ENCODE results near the gene IFNL2. TPM values are rescaled to one million over a fixed set of nuclear protein-coding genes. Genes with fewer than 3 reads are reported as not detected.

IFNL2 gene
- total and polyA plus RNA-seq, 2 of the 4 experiments (the other 2 are of a cell fraction): not detected

DNA sequence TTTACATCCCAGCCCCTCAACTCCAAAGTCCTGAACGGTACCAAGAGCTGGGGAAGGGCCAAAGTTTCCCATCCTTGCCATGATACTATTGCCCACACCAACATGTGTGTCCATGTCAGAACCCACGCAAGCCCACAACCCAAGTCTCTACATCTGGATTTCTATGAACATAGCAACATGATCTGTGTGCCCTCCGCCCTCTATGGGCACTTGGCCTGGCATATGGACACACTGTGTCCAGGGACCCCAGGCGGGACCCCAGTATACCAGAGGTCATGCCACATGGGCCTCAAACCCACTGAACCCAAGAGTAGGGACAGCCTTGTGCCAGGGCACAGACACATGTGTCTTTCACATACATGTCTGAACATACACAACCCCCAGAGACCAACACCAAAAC is 50.5 kb downstream of the IFNL2 start:
- dilution Hi-C loops (cut with HindIII; ENCODE audit: low sequenced_read_pairs, unreplicated experiment): no loop called here
- no peak overlapping the region for H2AFZ ChIP-seq (replicated peaks; ENCODE audit: low read length, poor library complexity)
- no peak overlapping the region for H3K56ac ChIP-seq (ENCODE audit: extremely low read depth, insufficient read depth, low read length)
- no peaks in the 10 kb centered on the region for H3K9me3 ChIP-seq (ENCODE audit: control insufficient read depth, insufficient read depth, low read length)
- H4K8ac ChIP-seq (ENCODE audit: low read depth in 2 of 2, low read length in 2 of 2): no peak overlapping the region
- no peak overlapping the region for H2BK120ac ChIP-seq (ENCODE audit: low read depth, low read length)
- no peak overlapping the region for H3K4me2 ChIP-seq (ENCODE audit: low read depth, low read length)
- H2AK5ac ChIP-seq (ENCODE audit: low read depth, low read length): no peak overlapping the region
- no peak overlapping the region for H4K91ac ChIP-seq (ENCODE audit: insufficient read depth, low read depth, low read length)
- in situ Hi-C loops (cut with MboI; ENCODE audit: low sequenced_read_pairs): no loop called here
- DNase-seq (no peak), ATAC-seq (ENCODE audit: low read depth) (no peak)
- intact Hi-C loops (cut with micrococcal nuclease): no loop called here
- H3K14ac ChIP-seq (replicated peaks; ENCODE audit: low read depth, low read length): no peak overlapping the region
- H3K4me1 ChIP-seq (ENCODE audit: control insufficient read depth, insufficient read depth, low read length): peaks cover 2% of the 10 kb centered on the region; the same call in 1 of the 2 replicates
- POLR2A ChIA-PET (ENCODE audit: unreplicated experiment): no interaction called here
- H3K23ac ChIP-seq (ENCODE audit: low read depth, low read length): no peak overlapping the region
- H3K79me1 ChIP-seq (ENCODE audit: low read depth in 1 of 2, low read length in 2 of 2): no peaks in the 10 kb centered on the region
- no CpG with 5 or more reads among the region's 4 CpGs for WGBS, 2 experiments (ENCODE audit: extremely low coverage in 2 of 2, insufficient read length in 1 of 2)
- H3K27me3 ChIP-seq (ENCODE audit: control insufficient read depth, insufficient read depth, low read length): peaks cover 30% of the 10 kb centered on the region
- H3K27ac ChIP-seq (ENCODE audit: insufficient read depth, low read length): no peak overlapping the region
- no TSS peak for BruUV-seq (replicated peaks)
- no peak overlapping the region for H3K9ac ChIP-seq (ENCODE audit: low read depth, low read length)
- no peak overlapping the region for H4K5ac ChIP-seq (ENCODE audit: low read depth, low read length)
- no peak overlapping the region for H3K4me3 ChIP-seq (ENCODE audit: insufficient read depth, low read depth, low read length)
- H3K36me3 ChIP-seq (ENCODE audit: control insufficient read depth, insufficient read depth, low read length): no peaks in the 10 kb centered on the region
- H2BK20ac ChIP-seq (ENCODE audit: low read depth, low read length): no peak overlapping the region
- no peaks in the 10 kb centered on the region; the same call in 1 of the 2 replicates for H4K20me1 ChIP-seq (ENCODE audit: insufficient read depth, low read length)
- H3K18ac ChIP-seq (ENCODE audit: low read depth, low read length): no peak overlapping the region
- H3K9me1 ChIP-seq (ENCODE audit: insufficient read depth, low read length): no peaks in the 10 kb centered on the region
- H3K4ac ChIP-seq (ENCODE audit: low read depth, low read length): no peak overlapping the region
- H2AK9ac ChIP-seq (replicated peaks; ENCODE audit: low read depth, low read length, poor library complexity): no peak overlapping the region
- H2BK15ac ChIP-seq (ENCODE audit: low read depth, low read length): no peak overlapping the region
- TF ChIP-seq MXI1 (IDR thresholded peaks at IDR 0.05; ENCODE audit: borderline replicate concordance, low read depth, low read length) (no peak), RCOR1 (IDR thresholded peaks at IDR 0.05; ENCODE audit: insufficient replicate concordance, low read length) (no peak), NFE2L2 (IDR thresholded peaks at IDR 0.05; ENCODE audit: low read depth, low read length) (no peak), CEBPB (IDR thresholded peaks at IDR 0.05; ENCODE audit: low read depth, low read length) (no peak), CHD1 (IDR thresholded peaks at IDR 0.05; ENCODE audit: low read depth, low read length) (no peak), SMC3 (IDR thresholded peaks at IDR 0.05; ENCODE audit: low read depth, low read length) (no peak), RFX5 (IDR thresholded peaks at IDR 0.05; ENCODE audit: low read depth, low read length) (no peak), MAZ (IDR thresholded peaks at IDR 0.05; ENCODE audit: borderline replicate concordance, low read depth, low read length) (no peak), FOS (IDR thresholded peaks at IDR 0.05; ENCODE audit: low read depth, low read length) (no peak), MAFK (IDR thresholded peaks at IDR 0.05; ENCODE audit: low read depth, low read length) (no peak), RAD21 (IDR thresholded peaks at IDR 0.05; ENCODE audit: low read length) (no peak), BHLHE40 (IDR thresholded peaks at IDR 0.05; ENCODE audit: low read depth, low read length) (no peak), USF2 (IDR thresholded peaks at IDR 0.05; ENCODE audit: low read depth, low read length) (no peak), POLR2A (IDR thresholded peaks at IDR 0.05; ENCODE audit: low read depth, low read length) (no peak)
- TF ChIP-seq, protein P1, sequence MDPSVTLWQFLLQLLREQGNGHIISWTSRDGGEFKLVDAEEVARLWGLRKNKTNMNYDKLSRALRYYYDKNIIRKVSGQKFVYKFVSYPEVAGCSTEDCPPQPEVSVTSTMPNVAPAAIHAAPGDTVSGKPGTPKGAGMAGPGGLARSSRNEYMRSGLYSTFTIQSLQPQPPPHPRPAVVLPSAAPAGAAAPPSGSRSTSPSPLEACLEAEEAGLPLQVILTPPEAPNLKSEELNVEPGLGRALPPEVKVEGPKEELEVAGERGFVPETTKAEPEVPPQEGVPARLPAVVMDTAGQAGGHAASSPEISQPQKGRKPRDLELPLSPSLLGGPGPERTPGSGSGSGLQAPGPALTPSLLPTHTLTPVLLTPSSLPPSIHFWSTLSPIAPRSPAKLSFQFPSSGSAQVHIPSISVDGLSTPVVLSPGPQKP (IDR thresholded peaks at IDR 0.05; ENCODE audit: borderline replicate concordance, low read depth, low read length): no peak
- TF ChIP-seq, protein P2, sequence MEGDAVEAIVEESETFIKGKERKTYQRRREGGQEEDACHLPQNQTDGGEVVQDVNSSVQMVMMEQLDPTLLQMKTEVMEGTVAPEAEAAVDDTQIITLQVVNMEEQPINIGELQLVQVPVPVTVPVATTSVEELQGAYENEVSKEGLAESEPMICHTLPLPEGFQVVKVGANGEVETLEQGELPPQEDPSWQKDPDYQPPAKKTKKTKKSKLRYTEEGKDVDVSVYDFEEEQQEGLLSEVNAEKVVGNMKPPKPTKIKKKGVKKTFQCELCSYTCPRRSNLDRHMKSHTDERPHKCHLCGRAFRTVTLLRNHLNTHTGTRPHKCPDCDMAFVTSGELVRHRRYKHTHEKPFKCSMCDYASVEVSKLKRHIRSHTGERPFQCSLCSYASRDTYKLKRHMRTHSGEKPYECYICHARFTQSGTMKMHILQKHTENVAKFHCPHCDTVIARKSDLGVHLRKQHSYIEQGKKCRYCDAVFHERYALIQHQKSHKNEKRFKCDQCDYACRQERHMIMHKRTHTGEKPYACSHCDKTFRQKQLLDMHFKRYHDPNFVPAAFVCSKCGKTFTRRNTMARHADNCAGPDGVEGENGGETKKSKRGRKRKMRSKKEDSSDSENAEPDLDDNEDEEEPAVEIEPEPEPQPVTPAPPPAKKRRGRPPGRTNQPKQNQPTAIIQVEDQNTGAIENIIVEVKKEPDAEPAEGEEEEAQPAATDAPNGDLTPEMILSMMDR (conservative IDR thresholded peaks at IDR 0.05; ENCODE audit: low read depth, low read length): no peak
- CTCF ChIA-PET: no interaction called here
- no peak overlapping the region for H2BK5ac ChIP-seq (ENCODE audit: low read depth, low read length, poor library complexity, severe bottlenecking)
